Measurements from ENCODE around the gene GBGT1. TPM values are rescaled to one million over a fixed set of nuclear protein-coding genes. Genes with fewer than 3 reads are reported as not detected.

The GBGT1 gene
- total and polyA plus RNA-seq, 9 of the 15 experiments (the other 6 are each of a cell fraction or from before 2014, with no cell fraction given), result 0.55 to 25.8 (median 13.7) TPM

DNA sequence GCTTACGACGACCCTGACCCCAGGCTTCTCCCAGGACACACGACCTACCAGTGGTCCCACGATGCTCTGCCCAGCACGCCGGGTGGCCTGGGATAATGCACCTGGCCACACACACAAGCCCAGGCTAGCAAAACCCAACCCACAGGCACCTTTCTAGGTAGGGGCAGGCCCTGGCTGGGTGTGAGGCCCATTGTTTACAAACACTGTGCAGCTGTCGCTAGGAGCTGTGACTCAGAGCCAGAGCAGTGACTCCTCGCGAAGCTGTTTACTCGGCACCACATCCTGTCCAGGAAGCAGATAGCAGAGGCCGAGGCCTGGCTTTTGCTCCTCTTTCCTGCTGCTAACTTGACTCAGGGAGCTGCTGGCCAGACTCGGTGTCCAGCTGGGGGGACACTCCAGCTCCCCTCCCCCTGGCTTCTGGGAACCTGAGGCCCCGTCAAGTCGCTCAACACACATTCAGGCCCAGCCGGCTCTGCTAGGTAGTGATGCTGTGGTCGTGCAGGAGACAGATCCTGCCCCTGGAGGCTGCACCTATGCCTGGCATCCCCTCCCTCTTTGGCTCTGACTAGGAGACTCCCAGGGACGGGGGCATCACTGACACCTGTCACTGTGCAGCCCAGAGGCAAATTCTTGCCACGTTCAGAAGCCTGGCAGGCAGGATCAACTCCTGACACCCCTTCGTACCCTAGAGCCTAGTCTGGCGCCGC is 29.9 kb downstream of the GBGT1 start:
- Histone ChIP-seq H3K9me1 (ENCODE audit: control insufficient read depth, insufficient read depth, low read length) (no peaks in the 10 kb centered on the region), H3K27me3 (ENCODE audit: control insufficient read depth in 2 of 2, insufficient read depth in 2 of 2, low read length in 2 of 2) (no peaks in the 10 kb centered on the region), H3K36me3 (ENCODE audit: control insufficient read depth, insufficient read depth, low read length) (peaks cover 28% of the 10 kb centered on the region; the same call in 2 of the 3 replicates), H2AFZ (ENCODE audit: low read depth, low read length) (no peak overlapping the region), H3K4me3 (no peak overlapping the region), H3K4me1 (replicated peaks in 1 of 2; ENCODE audit: control insufficient read depth in 2 of 2, insufficient read depth in 2 of 2, low read length in 2 of 2) (peaks cover 56 to 68% of the 10 kb centered on the region in 2 experiments), H3K4me2 (ENCODE audit: insufficient read depth, low read length) (peak overlapping the region; percentile 48), H3K9me3 (replicated peaks; ENCODE audit: control insufficient read depth, insufficient read depth, low read depth, low read length) (no peaks in the 10 kb centered on the region), H3K79me2 (ENCODE audit: control insufficient read depth, insufficient read depth, low read length) (peaks cover 80% of the 10 kb centered on the region), H3K9ac (ENCODE audit: insufficient read depth in 1 of 2, low read depth in 2 of 2, low read length in 2 of 2) (peak overlapping the region; percentile 59 to 86; a peak in 3 of 4 replicates), H4K20me1 (replicated peaks; ENCODE audit: control insufficient read depth, insufficient read depth, low read length) (peaks cover 6% of the 10 kb centered on the region), H3K27ac (ENCODE audit: extremely low read depth, low read depth, low read length) (peak overlapping the region; percentile 80)
- DNase-seq (ENCODE audit: extremely low read depth in 1 of 4, low spot score in 3 of 4) (peak; percentile 74 to 91 (median 83)), ATAC-seq (peak; percentile 92), FAIRE-seq (peak; percentile 93)
- 35% methylated on average over 21 of the region's 21 CpGs for WGBS (ENCODE audit: insufficient coverage, low coverage, missing lambda C conversion rate)
- BruUV-seq (replicated peaks), result no TSS peak
- intact Hi-C loops (cut with micrococcal nuclease) (no loop called here), in situ Hi-C loops (cut with MboI) (no loop called here)
- ChIA-PET POLR2A (interaction anchor here (0.7 to 1.4 kb wide), 7 partner anchors 10 to 96 kb away, joined by 3 to 10 read pairs (median 4); partner anchors contain the start of gene RALGDS), CTCF (ENCODE audit: low intra/inter-chr PET ratio) (no interaction called here)
- TF ChIP-seq ZC3H4 (CRISPR knock-in tag; IDR thresholded peaks at IDR 0.05; ENCODE audit: borderline replicate concordance), result 0 out of 2 replicates have a peak, but pooled peaks have one; percentile 89
- TF ChIP-seq JUN (IDR thresholded peaks at IDR 0.05; ENCODE audit: borderline replicate concordance, low read depth, low read length), result peak; percentile 94
- peak; percentile 18; the same call in 1 of the 2 replicates for TF ChIP-seq JUN (CRISPR knock-in tag; IDR thresholded peaks at IDR 0.05; ENCODE audit: borderline replicate concordance)
- no peak for TF ChIP-seq KLF13 (tag; IDR thresholded peaks at IDR 0.05; ENCODE audit: borderline replicate concordance, low read depth)
- peak; percentile 50; the same call in 1 of the 2 replicates for TF ChIP-seq BHLHE40 (IDR thresholded peaks at IDR 0.05; ENCODE audit: low read length)
- TF ChIP-seq, protein P1, sequence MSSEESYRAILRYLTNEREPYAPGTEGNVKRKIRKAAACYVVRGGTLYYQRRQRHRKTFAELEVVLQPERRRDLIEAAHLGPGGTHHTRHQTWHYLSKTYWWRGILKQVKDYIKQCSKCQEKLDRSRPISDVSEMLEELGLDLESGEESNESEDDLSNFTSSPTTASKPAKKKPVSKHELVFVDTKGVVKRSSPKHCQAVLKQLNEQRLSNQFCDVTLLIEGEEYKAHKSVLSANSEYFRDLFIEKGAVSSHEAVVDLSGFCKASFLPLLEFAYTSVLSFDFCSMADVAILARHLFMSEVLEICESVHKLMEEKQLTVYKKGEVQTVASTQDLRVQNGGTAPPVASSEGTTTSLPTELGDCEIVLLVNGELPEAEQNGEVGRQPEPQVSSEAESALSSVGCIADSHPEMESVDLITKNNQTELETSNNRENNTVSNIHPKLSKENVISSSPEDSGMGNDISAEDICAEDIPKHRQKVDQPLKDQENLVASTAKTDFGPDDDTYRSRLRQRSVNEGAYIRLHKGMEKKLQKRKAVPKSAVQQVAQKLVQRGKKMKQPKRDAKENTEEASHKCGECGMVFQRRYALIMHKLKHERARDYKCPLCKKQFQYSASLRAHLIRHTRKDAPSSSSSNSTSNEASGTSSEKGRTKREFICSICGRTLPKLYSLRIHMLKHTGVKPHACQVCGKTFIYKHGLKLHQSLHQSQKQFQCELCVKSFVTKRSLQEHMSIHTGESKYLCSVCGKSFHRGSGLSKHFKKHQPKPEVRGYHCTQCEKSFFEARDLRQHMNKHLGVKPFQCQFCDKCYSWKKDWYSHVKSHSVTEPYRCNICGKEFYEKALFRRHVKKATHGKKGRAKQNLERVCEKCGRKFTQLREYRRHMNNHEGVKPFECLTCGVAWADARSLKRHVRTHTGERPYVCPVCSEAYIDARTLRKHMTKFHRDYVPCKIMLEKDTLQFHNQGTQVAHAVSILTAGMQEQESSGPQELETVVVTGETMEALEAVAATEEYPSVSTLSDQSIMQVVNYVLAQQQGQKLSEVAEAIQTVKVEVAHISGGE (CRISPR knock-in tag; IDR thresholded peaks at IDR 0.05), result peak in 1 of 3 experiments; percentile 38; a peak in 1 of 6 replicates
- TF ChIP-seq, protein P2, sequence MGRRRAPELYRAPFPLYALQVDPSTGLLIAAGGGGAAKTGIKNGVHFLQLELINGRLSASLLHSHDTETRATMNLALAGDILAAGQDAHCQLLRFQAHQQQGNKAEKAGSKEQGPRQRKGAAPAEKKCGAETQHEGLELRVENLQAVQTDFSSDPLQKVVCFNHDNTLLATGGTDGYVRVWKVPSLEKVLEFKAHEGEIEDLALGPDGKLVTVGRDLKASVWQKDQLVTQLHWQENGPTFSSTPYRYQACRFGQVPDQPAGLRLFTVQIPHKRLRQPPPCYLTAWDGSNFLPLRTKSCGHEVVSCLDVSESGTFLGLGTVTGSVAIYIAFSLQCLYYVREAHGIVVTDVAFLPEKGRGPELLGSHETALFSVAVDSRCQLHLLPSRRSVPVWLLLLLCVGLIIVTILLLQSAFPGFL (CRISPR knock-in tag; IDR thresholded peaks at IDR 0.05), result no peak
- TF ChIP-seq, protein P3, sequence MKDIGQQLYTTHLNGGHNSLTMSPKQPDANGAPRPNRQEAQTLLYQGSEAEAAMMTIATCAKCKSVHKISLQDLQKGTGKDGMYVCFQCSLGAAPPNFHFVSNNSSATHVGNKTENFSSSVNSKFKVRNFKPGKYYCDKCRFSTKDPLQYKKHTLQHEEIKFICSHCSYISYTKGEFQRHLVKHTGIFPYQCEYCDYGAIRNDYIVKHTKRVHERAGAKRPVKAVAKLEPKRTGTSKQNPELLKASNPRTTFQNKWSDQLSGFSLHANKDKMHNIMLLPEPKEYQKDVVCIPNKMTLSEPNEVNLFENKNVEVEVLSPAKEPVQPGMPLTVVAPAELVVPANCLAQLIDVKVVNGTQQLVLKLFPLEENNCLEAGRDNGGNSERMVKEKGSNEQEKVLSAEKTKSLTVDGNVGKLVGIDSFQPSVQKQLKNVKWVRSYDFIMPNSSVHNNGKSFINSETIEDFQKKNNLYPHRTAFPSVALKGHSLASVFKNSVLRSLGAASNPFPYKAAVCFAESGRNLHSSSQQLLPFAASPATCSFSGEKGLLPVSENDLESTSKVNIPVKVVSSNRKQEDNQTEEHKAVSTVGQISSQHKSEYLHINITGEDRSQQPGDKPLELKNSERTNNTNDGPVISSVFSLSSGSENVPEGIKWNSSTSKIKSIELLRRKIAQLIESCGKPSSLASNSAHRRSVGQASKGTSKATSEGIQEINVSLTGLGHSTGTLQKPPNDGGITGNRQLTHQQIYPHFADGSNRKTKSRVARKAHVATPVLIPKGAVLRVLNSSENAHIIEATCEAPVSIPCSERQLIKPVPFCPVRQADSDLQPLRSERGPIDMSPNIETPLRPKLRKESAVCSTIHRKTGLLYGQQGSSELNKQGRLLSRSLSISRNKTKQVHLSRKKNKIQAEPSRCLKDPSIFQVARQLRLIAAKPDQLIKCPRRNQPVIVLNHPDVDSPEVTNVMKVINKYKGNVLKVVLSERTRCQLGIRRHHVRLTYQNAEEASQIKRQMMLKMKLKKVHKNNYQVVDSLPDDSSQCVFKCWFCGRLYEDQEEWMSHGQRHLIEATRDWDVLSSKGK (CRISPR knock-in tag; IDR thresholded peaks at IDR 0.05), result no peak
- TF ChIP-seq BRD4 (IDR thresholded peaks at IDR 0.05), result 0 out of 2 replicates have a peak, but pooled peaks have one; percentile 43
- TF ChIP-seq ZNF77 (CRISPR knock-in tag; IDR thresholded peaks at IDR 0.05), result no peak
- peak; percentile 83 for TF ChIP-seq ZNF644 (tag; IDR thresholded peaks at IDR 0.05; ENCODE audit: low read depth)
- no peak for TF ChIP-seq HMG20B (CRISPR knock-in tag; IDR thresholded peaks at IDR 0.05)
- no peak for TF ChIP-seq MCM3 (IDR thresholded peaks at IDR 0.05)

Data from K562 (cell line).